ENCODE results near the gene GTSE1.

GTSE1 gene

GRCh38 chr22:46349681-46350080 lies 53.0 kb downstream of the GTSE1 start:
- TF ChIP-seq CTCF (IDR thresholded peaks at IDR 0.05; ENCODE audit: insufficient read depth, low read depth, low read length, missing control alignments) = no peak
- H3K4me3 ChIP-seq (ENCODE audit: low read length) = no peak overlapping the region
- no peak for DNase-seq (ENCODE audit: low read depth)

GRCh38 chr22:46350121-46350520 lies 53.5 kb downstream of the GTSE1 start:
- TF ChIP-seq CTCF (IDR thresholded peaks at IDR 0.05; ENCODE audit: insufficient read depth, low read depth, low read length, missing control alignments) = no peak
- H3K4me3 ChIP-seq (ENCODE audit: low read length) = no peak overlapping the region
- DNase-seq (ENCODE audit: low read depth) = no peak

GRCh38 chr22:46350646-46351045 lies 54.0 kb downstream of the GTSE1 start:
- TF ChIP-seq CTCF (IDR thresholded peaks at IDR 0.05; ENCODE audit: insufficient read depth, low read depth, low read length, missing control alignments) = no peak
- H3K4me3 ChIP-seq (ENCODE audit: low read length) = no peak overlapping the region

GRCh38 chr22:46351131-46351735 lies 54.6 kb downstream of the GTSE1 start:
- H3K4me3 ChIP-seq (ENCODE audit: low read length) = no peak overlapping the region
- no peak for TF ChIP-seq CTCF (IDR thresholded peaks at IDR 0.05; ENCODE audit: insufficient read depth, low read depth, low read length, missing control alignments)
- no peak for DNase-seq (ENCODE audit: low read depth)

More at GRCh38 chr22:46350646-46351045, 54.0 kb downstream of the GTSE1 start:
- no peak for DNase-seq (ENCODE audit: low read depth)

GRCh38 chr22:46351767-46352166 lies 55.1 kb downstream of the GTSE1 start:
- no peak for DNase-seq (ENCODE audit: low read depth)
- no peak overlapping the region for H3K4me3 ChIP-seq (ENCODE audit: low read length)
- TF ChIP-seq CTCF (IDR thresholded peaks at IDR 0.05; ENCODE audit: insufficient read depth, low read depth, low read length, missing control alignments) = no peak

- H3K4me3 ChIP-seq (ENCODE audit: low read length) = no peak overlapping the region
- no peak for DNase-seq (ENCODE audit: low read depth)
Measured at GRCh38 chr22:46352276-46352675, 55.6 kb downstream of the GTSE1 start.

More at GRCh38 chr22:46352276-46352675, 55.6 kb downstream of the GTSE1 start:
- TF ChIP-seq CTCF (IDR thresholded peaks at IDR 0.05; ENCODE audit: insufficient read depth, low read depth, low read length, missing control alignments) = no peak

Measured in epithelial cell of esophagus (primary cell).